Vagina (tissue), 2 donors: ENCODE measurements around the gene LSP1. TPM values are rescaled to one million over a fixed set of nuclear protein-coding genes. Genes with fewer than 3 reads are reported as not detected.
A peak's percentile ranks its signal among the peaks of the same experiment; 100 is the strongest.

Experiments used
- DNase-seq, 2 donors: peaks; one replicate each; pipeline ENCODE4 v3.0.0-alpha.2; 2017; ENCODE audit errors: extremely low spot score in 2 of 2
- H3K27ac ChIP-seq: fragments of 200-600 bp; sonication (generic); one replicate; pipeline ENCODE4 v1.5.1; 2019
- H3K27me3 ChIP-seq: fragments of 200-600 bp; sonication (generic); one replicate; pipeline ENCODE4 v1.5.1; 2019
- H3K36me3 ChIP-seq, 2 donors: fragments of 200-600 bp; sonication (generic); one replicate each; pipeline ENCODE4 v1.5.1; 2017 to 2019
- H3K4me1 ChIP-seq: fragments of 200-600 bp; sonication (generic); one replicate; pipeline ENCODE4 v1.5.1; 2019
- H3K4me3 ChIP-seq, 2 donors: fragments of 200-600 bp; sonication (generic); 1 replicate in 1 of 2; 2 replicates in 1 of 2; pipeline ENCODE4 v1.5.1; 2016 to 2019
- H3K9me3 ChIP-seq: fragments of 200-600 bp; sonication (generic); one replicate; pipeline ENCODE4 v1.5.1; 2019
- POLR2A ChIP-seq, 2 donors: fragments of 450-650 bp; IDR thresholded peaks; one replicate each; pipeline ENCODE4 v1.6.1; 2017; ENCODE audit warnings: antibody characterized with exemption in 2 of 2, mild to moderate bottlenecking in 2 of 2, moderate library complexity in 2 of 2
- POLR2AphosphoS5 ChIP-seq, 2 donors: sonication (generic); formaldehyde crosslinking; IDR thresholded peaks; one replicate each; pipeline ENCODE4 v1.9.0; 2017; ENCODE audit warnings: antibody characterized with exemption in 2 of 2, mild to moderate bottlenecking in 2 of 2, low read depth in 1 of 2; ENCODE audit not compliant: insufficient read depth in 1 of 2
- intact Hi-C: fragments of 100-400 bp; cut with DNase I; formaldehyde crosslinking; loops from one replicate; pipeline ENCODE4 v1.15.1; 2023
- total RNA-seq: library from RNA; depleted of rRNA; stranded (reverse); fragments of >200 nt; gene quantifications from one replicate; pipeline ENCODE4 v1.2.3, GENCODE V29; 2016
- TF ChIP-seq, protein P1 (sequence below), 3 experiments: fragments of 450-650 bp in 2 of 3; fragments of 200-600 bp in 1 of 3; sonication (generic) in 1 of 3; IDR thresholded peaks; one replicate each; pipeline ENCODE4 v1.5.1; 2017 to 2019; ENCODE audit warnings: antibody characterized with exemption in 3 of 3, mild to moderate bottlenecking in 2 of 3, moderate library complexity in 2 of 3

Gene LSP1
- total RNA-seq, 1 donor from 2014 or later = 32.7 TPM

DNA sequence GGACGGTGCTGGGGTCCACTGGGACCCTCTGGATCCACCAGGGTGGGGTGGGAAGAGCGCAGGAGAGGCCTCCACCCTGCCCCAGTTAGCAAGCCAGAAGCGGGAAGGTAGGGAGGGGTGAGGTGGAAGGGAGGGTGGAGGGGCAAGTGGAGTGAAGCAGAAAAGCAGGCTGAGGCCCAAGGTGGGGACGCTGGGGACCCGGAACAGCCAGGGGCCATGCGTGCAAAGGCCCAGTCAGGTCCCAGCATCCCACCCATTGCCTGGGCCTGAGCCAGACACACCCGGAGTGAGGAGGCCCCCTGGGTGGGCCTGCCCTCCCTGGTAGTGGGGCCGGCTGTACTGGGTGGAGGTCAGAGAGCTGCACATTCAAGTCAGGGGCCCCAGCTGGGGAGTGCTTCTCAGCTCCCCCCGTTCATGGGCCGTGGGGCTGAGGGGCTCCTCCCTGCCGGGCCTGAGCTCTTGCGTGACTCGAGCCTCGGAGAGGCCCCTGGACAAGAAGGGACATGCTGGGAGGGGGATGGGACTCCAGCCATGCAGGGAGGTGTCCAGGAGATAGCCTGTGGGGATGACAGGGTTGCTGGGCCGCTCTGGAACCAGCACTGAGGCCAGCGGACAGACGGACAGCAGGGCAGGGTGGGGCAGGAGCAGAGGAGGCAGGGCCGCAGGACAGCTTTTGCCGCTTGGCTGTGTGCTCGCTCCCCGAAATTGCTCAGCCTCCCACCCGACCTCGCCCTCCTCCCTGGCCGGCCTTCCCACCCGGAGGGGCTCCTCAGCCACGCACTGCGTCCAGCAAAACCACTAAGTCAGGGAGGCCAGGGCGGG, 74.4 kb downstream of the LSP1 start:
- intact Hi-C loops = no loop called here
- no peak for DNase-seq
- H3K4me1 ChIP-seq = peaks cover 58% of the 10 kb centered on the region
- no peaks in the 10 kb centered on the region for H3K27me3 ChIP-seq
- H3K4me3 ChIP-seq = no peak overlapping the region
- TF ChIP-seq, protein P1, sequence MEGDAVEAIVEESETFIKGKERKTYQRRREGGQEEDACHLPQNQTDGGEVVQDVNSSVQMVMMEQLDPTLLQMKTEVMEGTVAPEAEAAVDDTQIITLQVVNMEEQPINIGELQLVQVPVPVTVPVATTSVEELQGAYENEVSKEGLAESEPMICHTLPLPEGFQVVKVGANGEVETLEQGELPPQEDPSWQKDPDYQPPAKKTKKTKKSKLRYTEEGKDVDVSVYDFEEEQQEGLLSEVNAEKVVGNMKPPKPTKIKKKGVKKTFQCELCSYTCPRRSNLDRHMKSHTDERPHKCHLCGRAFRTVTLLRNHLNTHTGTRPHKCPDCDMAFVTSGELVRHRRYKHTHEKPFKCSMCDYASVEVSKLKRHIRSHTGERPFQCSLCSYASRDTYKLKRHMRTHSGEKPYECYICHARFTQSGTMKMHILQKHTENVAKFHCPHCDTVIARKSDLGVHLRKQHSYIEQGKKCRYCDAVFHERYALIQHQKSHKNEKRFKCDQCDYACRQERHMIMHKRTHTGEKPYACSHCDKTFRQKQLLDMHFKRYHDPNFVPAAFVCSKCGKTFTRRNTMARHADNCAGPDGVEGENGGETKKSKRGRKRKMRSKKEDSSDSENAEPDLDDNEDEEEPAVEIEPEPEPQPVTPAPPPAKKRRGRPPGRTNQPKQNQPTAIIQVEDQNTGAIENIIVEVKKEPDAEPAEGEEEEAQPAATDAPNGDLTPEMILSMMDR (IDR thresholded peaks at IDR 0.05) = no peak
- TF ChIP-seq POLR2AphosphoS5 (IDR thresholded peaks at IDR 0.05; ENCODE audit: insufficient read depth in 1 of 2, low read depth in 1 of 2) (no peak), POLR2A (IDR thresholded peaks at IDR 0.05) (no peak)
- no peaks in the 10 kb centered on the region for H3K9me3 ChIP-seq
- H3K36me3 ChIP-seq = no peaks in the 10 kb centered on the region
- peak overlapping the region; percentile 68 for H3K27ac ChIP-seq

DNA sequence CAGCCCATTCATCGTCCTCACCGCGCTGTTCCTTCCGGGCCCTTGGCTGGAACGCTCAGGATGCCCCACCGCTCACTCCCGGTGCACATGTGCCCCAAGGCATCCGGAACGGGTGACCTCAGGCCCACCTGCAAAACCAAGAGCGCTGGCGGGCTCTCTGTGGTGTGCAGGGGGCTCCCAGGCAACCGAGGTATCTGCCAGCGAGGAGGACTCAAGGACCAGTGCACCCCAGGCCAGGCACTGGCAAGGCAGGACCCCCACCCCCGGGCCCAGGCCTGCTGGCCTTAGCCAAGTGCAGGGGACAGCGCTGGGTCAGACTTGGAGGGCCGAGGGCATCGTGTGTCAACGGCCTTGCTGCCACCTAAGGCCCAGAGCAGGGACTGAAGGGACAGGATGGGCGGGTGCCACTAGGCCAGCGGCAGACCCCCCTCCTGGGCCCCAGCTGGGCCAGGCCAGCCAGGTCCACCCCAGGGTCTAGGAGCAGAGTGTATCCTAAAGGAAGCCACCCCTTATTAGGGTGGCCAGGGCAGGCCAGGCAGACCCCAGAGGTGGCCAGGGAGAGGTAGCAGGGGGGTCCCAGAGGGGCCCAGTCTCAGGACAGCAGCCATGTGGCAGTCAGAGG, 75.1 kb downstream of the LSP1 start:
- Histone ChIP-seq H3K27ac (peak overlapping the region; percentile 68), H3K36me3 (no peaks in the 10 kb centered on the region), H3K4me1 (peaks cover 52% of the 10 kb centered on the region), H3K27me3 (no peaks in the 10 kb centered on the region), H3K9me3 (no peaks in the 10 kb centered on the region), H3K4me3 (no peak overlapping the region)
- DNase-seq = no peak
- intact Hi-C loops = no loop called here
- TF ChIP-seq, protein P1 (IDR thresholded peaks at IDR 0.05) = no peak
- TF ChIP-seq POLR2A (IDR thresholded peaks at IDR 0.05) (no peak), POLR2AphosphoS5 (IDR thresholded peaks at IDR 0.05; ENCODE audit: insufficient read depth in 1 of 2, low read depth in 1 of 2) (no peak)

- TF ChIP-seq POLR2AphosphoS5 (IDR thresholded peaks at IDR 0.05; ENCODE audit: insufficient read depth in 1 of 2, low read depth in 1 of 2) (no peak), POLR2A (IDR thresholded peaks at IDR 0.05) (no peak)
- TF ChIP-seq, protein P1 (IDR thresholded peaks at IDR 0.05) = no peak
- intact Hi-C loops = no loop called here
- no peaks in the 10 kb centered on the region for H3K27me3 ChIP-seq
- no peaks in the 10 kb centered on the region for H3K36me3 ChIP-seq
- H3K27ac ChIP-seq = peak overlapping the region; percentile 68
- peaks cover 52% of the 10 kb centered on the region for H3K4me1 ChIP-seq
- no peaks in the 10 kb centered on the region for H3K9me3 ChIP-seq
- no peak for DNase-seq
- no peak overlapping the region for H3K4me3 ChIP-seq
Observed at GRCh38 chr11:1928470-1928890, 75.6 kb downstream of the LSP1 start.

DNA sequence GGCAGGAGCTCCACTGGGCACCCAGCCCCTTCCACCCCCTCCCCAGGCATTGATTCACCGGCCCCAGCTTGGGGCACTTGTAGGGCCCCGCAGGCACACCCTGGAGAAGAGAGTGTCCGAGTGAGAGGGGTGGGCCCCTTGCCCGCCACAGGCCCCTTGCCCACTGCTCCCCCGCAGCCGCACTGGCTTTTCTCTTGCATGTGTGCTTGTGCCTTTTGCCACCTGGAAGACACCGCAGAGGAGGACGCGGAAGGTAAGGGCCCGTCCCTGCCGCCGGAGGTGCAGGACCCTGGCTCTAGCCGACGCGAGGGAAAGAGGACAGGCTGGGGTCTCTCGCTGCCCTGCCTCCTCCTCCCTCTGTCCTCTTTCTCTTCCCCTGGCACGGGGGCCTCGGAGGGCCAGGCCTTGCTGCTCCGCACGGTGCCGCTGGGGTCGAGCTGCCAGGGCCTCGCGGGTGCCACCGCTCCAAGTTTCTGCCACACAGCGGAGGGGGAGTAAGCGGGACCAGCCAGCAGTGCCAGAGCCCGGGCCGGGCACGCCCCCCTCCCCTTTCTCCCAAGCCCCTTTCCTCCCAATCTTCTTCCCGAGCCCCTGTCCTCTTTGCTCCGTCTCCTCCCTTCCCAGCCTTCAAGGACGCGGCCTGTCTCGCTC, 76.1 kb downstream of the LSP1 start:
- peaks cover 52% of the 10 kb centered on the region for H3K4me1 ChIP-seq
- TF ChIP-seq POLR2A (IDR thresholded peaks at IDR 0.05) (no peak), POLR2AphosphoS5 (IDR thresholded peaks at IDR 0.05; ENCODE audit: insufficient read depth in 1 of 2, low read depth in 1 of 2) (no peak)
- TF ChIP-seq, protein P1 (IDR thresholded peaks at IDR 0.05) = no peak
- no peak for DNase-seq
- no peaks in the 10 kb centered on the region for H3K27me3 ChIP-seq
- intact Hi-C loops = no loop called here
- H3K4me3 ChIP-seq = no peak overlapping the region
- H3K27ac ChIP-seq = no peak overlapping the region
- H3K9me3 ChIP-seq = no peaks in the 10 kb centered on the region
- no peaks in the 10 kb centered on the region for H3K36me3 ChIP-seq
